GM18868 (cell line): Measurements from ENCODE around the gene TCF19.

Source experiments
- ATAC-seq: cut with Tn5 transposase; IDR thresholded peaks from one replicate; pipeline ENCODE4 v1.9.1; 2021; ENCODE audit warnings: mild to moderate bottlenecking, moderate library complexity; ENCODE audit not compliant: unreplicated experiment

The TCF19 gene

GRCh38 chr6:31158140-31158862 is at the start of gene TCF19:
TCF19 (plus strand) TSS chr6:31158589; CDS start chr6:31159470, 881 bp downstream.
- peak; percentile 85 for ATAC-seq

- ATAC-seq: no peak
Observed at GRCh38 chr6:31110825-31111582, 47.4 kb upstream of the TCF19 start.

GRCh38 chr6:31111712-31112111 is 46.7 kb upstream of the TCF19 start:
- no peak for ATAC-seq

- ATAC-seq: no peak
Observed at GRCh38 chr6:31112478-31112877, 45.9 kb upstream of the TCF19 start, which contains the start of gene C6orf15. C6orf15 (minus strand) TSS chr6:31112575; CDS start chr6:31112555, 20 bp downstream.

- ATAC-seq: no peak
Observed at GRCh38 chr6:31113861-31114540, 44.4 kb upstream of the TCF19 start.

- no peak for ATAC-seq
Observed at GRCh38 chr6:31114541-31114878, 43.9 kb upstream of the TCF19 start, which contains the start of gene PSORS1C1. PSORS1C1 (plus strand) TSS chr6:31114800; CDS start chr6:31129633, 14,833 bp downstream.

- ATAC-seq: no peak
Observed at GRCh38 chr6:31114970-31115849, 43.2 kb upstream of the TCF19 start.

GRCh38 chr6:31115941-31116560 is 42.3 kb upstream of the TCF19 start:
- no peak for ATAC-seq

GRCh38 chr6:31116661-31117385 is 41.6 kb upstream of the TCF19 start:
- no peak for ATAC-seq

- ATAC-seq: no peak
Observed at GRCh38 chr6:31118178-31118577, 40.2 kb upstream of the TCF19 start.

GRCh38 chr6:31120151-31120915 is 38.1 kb upstream of the TCF19 start, which contains the start of gene CDSN:
CDSN (minus strand) TSS chr6:31120446; CDS start chr6:31120419, 27 bp downstream.
- ATAC-seq: no peak

GRCh38 chr6:31121131-31121790 is 37.1 kb upstream of the TCF19 start:
- ATAC-seq: no peak

- no peak for ATAC-seq
Observed at GRCh38 chr6:31122791-31123706, 35.3 kb upstream of the TCF19 start.

- ATAC-seq: no peak
Observed at GRCh38 chr6:31125162-31125561, 33.2 kb upstream of the TCF19 start.

GRCh38 chr6:31125586-31126363 is 32.6 kb upstream of the TCF19 start:
- ATAC-seq: no peak
